Uterus (tissue), 2 donors: ENCODE measurements around the gene CHRNA5.

Source experiments
- POLR2A ChIP-seq, 2 donors: fragments of 450-650 bp; IDR thresholded peaks; one replicate each; pipeline ENCODE4 v1.6.1; 2016; ENCODE audit warnings: antibody characterized with exemption in 2 of 2, mild to moderate bottlenecking in 1 of 2, moderate library complexity in 1 of 2
- TF ChIP-seq, protein P1 (sequence below), 4 experiments: fragments of 200-600 bp in 2 of 4; fragments of 450-650 bp in 2 of 4; sonication (generic) in 2 of 4; IDR thresholded peaks; one replicate each; pipeline ENCODE4 v1.5.1; 2016 to 2019; ENCODE audit warnings: antibody characterized with exemption in 4 of 4, mild to moderate bottlenecking in 2 of 4, moderate library complexity in 1 of 4

DNA sequence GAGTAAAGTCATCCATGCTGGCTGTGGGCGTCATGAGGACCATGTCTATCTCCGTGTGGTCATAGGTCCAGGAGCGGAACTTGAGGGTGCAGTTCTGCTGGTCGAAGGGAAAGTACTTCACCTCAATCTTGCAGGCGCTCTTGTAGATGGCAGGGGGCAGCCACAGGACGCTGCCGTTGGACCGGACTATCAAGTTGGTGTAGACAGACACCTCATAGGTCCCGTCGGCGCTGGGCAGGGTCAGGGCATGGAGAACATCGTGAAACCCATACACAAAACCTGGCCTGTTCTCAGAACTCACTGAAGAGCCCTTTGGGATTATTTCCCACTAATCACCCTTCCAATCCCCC lies 64.4 kb downstream of the CHRNA5 start:
- TF ChIP-seq, protein P1, sequence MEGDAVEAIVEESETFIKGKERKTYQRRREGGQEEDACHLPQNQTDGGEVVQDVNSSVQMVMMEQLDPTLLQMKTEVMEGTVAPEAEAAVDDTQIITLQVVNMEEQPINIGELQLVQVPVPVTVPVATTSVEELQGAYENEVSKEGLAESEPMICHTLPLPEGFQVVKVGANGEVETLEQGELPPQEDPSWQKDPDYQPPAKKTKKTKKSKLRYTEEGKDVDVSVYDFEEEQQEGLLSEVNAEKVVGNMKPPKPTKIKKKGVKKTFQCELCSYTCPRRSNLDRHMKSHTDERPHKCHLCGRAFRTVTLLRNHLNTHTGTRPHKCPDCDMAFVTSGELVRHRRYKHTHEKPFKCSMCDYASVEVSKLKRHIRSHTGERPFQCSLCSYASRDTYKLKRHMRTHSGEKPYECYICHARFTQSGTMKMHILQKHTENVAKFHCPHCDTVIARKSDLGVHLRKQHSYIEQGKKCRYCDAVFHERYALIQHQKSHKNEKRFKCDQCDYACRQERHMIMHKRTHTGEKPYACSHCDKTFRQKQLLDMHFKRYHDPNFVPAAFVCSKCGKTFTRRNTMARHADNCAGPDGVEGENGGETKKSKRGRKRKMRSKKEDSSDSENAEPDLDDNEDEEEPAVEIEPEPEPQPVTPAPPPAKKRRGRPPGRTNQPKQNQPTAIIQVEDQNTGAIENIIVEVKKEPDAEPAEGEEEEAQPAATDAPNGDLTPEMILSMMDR (IDR thresholded peaks at IDR 0.05) = no peak
- no peak for TF ChIP-seq POLR2A (IDR thresholded peaks at IDR 0.05)
